B cell (primary cell): ENCODE results near the gene HS6ST3. TPM values are rescaled to one million over a fixed set of nuclear protein-coding genes. Genes with fewer than 3 reads are reported as not detected.

Experiments used
- ATAC-seq: fragments of 200-7000 bp; cut with Tn5 transposase; one replicate; pipeline ENCODE4 v1.10.0; 2021; ENCODE audit warnings: low read depth, mild to moderate bottlenecking, moderate number of reproducible peaks, moderate library complexity
- CTCF ChIA-PET: fragments of 350-600 bp; sonication (Branson Sonifier 250); formaldehyde crosslinking; loops from one replicate; lab custom pipeline; 2021; ENCODE audit warnings: antibody characterized with exemption, inconsistent platforms; lab: Charles Lee
- POLR2A ChIA-PET: fragments of 350-600 bp; sonication (Branson Sonifier 250); formaldehyde crosslinking; loops from one replicate; lab custom pipeline; 2021; ENCODE audit warnings: antibody characterized with exemption; lab: Charles Lee
- DNase-seq: peaks from one replicate; pipeline ENCODE4 v3.0.0; 2013
- H2AFZ ChIP-seq: 2 replicates; pipeline ENCODE4 v1.6.1; 2012; ENCODE audit warnings: mild to moderate bottlenecking, low read depth, low read length; ENCODE audit not compliant: insufficient read depth, poor library complexity, severe bottlenecking
- H3K27ac ChIP-seq, 2 donors: 1 replicate in 1 of 2; 2 replicates in 1 of 2; pipeline ENCODE4 v1.5.1; 2012 to 2013; ENCODE audit warnings: low read length in 2 of 2, mild to moderate bottlenecking in 2 of 2, moderate library complexity in 1 of 2
- H3K27me3 ChIP-seq, 4 experiments: fragments of 200-600 bp in 1 of 4; sonication (generic) in 1 of 4; replicated peaks in 1 of 4; 1 replicate in 2 of 4; 2 replicates in 2 of 4; pipeline versions ENCODE4 v1.6.1 to v1.7.0; 2013 to 2016; ENCODE audit warnings: low read length in 3 of 4, mild to moderate bottlenecking in 2 of 4, mixed read lengths in 1 of 4, moderate library complexity in 1 of 4; ENCODE audit not compliant: insufficient read depth in 4 of 4, control insufficient read depth in 3 of 4; ENCODE audit errors: control extremely low read depth in 1 of 4
- H3K36me3 ChIP-seq, 2 experiments: replicated peaks in 1 of 2; 1 replicate in 1 of 2; 2 replicates in 1 of 2; pipeline versions ENCODE4 v1.6.1 to v1.7.1; 2013; ENCODE audit warnings: low read length in 1 of 2; ENCODE audit not compliant: insufficient read depth in 2 of 2, control insufficient read depth in 1 of 2; ENCODE audit errors: control extremely low read depth in 1 of 2, extremely low read depth in 1 of 2
- H3K4me1 ChIP-seq, 2 donors: fragments of 200-600 bp in 1 of 2; sonication (generic) in 1 of 2; 1 replicate in 1 of 2; 2 replicates in 1 of 2; pipeline versions ENCODE4 v1.5.1 to v1.6.1; 2013 to 2017; ENCODE audit warnings: low read length in 2 of 2; ENCODE audit not compliant: control insufficient read depth in 2 of 2, insufficient read depth in 2 of 2
- H3K4me2 ChIP-seq: replicated peaks from 2 replicates; pipeline ENCODE3; 2012; ENCODE audit warnings: mild to moderate bottlenecking, low read depth, low read length; ENCODE audit not compliant: poor library complexity, severe bottlenecking
- H3K4me3 ChIP-seq, 5 experiments: fragments of 200-600 bp in 1 of 5; sonication (generic) in 1 of 5; 1 replicate in 3 of 5; 2 replicates in 2 of 5; pipeline versions ENCODE4 v1.5.1 to v1.7.0; 2011 to 2016; ENCODE audit warnings: low read length in 4 of 5, mild to moderate bottlenecking in 4 of 5, low read depth in 2 of 5, control low read depth in 1 of 5, moderate library complexity in 1 of 5; ENCODE audit not compliant: insufficient read depth in 1 of 5; ENCODE audit errors: control extremely low read depth in 1 of 5, extremely low read depth in 1 of 5
- H3K79me2 ChIP-seq: fragments of 200-600 bp; sonication (generic); one replicate; pipeline ENCODE4 v1.6.0; 2016; ENCODE audit warnings: low read length; ENCODE audit not compliant: control insufficient read depth, insufficient read depth
- H3K9ac ChIP-seq: fragments of 200-600 bp; sonication (generic); 2 replicates; pipeline ENCODE4 v1.6.1; 2017; ENCODE audit warnings: mild to moderate bottlenecking, low read length, moderate library complexity
- H3K9me3 ChIP-seq, 3 donors: one replicate each; pipeline versions ENCODE4 v1.6.1 to v1.7.1; 2013; ENCODE audit warnings: low read length in 2 of 3; ENCODE audit not compliant: control insufficient read depth in 2 of 3, insufficient read depth in 1 of 3; ENCODE audit errors: control extremely low read depth in 1 of 3
- H4K20me1 ChIP-seq: 2 replicates; pipeline ENCODE4 v1.6.0; 2012; ENCODE audit warnings: mild to moderate bottlenecking, low read length; ENCODE audit not compliant: insufficient read depth, control insufficient read depth, poor library complexity, severe bottlenecking
- H3K27ac Mint-ChIP-seq: one replicate; pipeline ENCODE4 v1.8.0; 2021; ENCODE audit warnings: mixed read lengths
- H3K27me3 Mint-ChIP-seq: one replicate; pipeline ENCODE4 v1.8.0; 2021; ENCODE audit warnings: mixed read lengths
- H3K4me1 Mint-ChIP-seq: one replicate; pipeline ENCODE4 v1.8.0; 2021; ENCODE audit warnings: mixed read lengths
- H3K4me3 Mint-ChIP-seq: one replicate; pipeline ENCODE4 v1.8.0; 2021; ENCODE audit warnings: mixed read lengths
- H3K9me3 Mint-ChIP-seq: one replicate; pipeline ENCODE4 v1.8.0; 2022; ENCODE audit warnings: mixed read lengths; ENCODE audit not compliant: insufficient read depth
- CTCF ChIP-seq: fragments of 200-600 bp; IDR thresholded peaks from one replicate; pipeline ENCODE4 v1.8.0; 2022; ENCODE audit warnings: antibody characterized with exemption, mild to moderate bottlenecking
- EZH2 ChIP-seq: IDR thresholded peaks from 2 replicates; pipeline ENCODE4 v1.6.1; 2012; ENCODE audit warnings: borderline replicate concordance, low read depth, mild to moderate bottlenecking, moderate library complexity, low read length; ENCODE audit not compliant: insufficient read depth, poor library complexity, severe bottlenecking
- WGBS: methylation state at CpG from one replicate; pipeline ENCODE4 v1.1.5; 2013; ENCODE audit warnings: missing lambda C conversion rate; ENCODE audit not compliant: insufficient coverage; 5-methylcytosine and 5-hydroxymethylcytosine counted together
- intact Hi-C: fragments of 100-400 bp; cut with micrococcal nuclease; formaldehyde crosslinking; loops from one replicate; pipeline ENCODE4 v1.10.0; 2022
- polyA plus RNA-seq: library from polyadenylated mRNA; depleted of rRNA; stranded (reverse); fragments of >200 nt; gene quantifications from 2 replicates; pipeline ENCODE4 v1.2.3, GENCODE V29; 2012
- total RNA-seq, 2 donors: library from RNA; stranded (reverse); fragments of 120-200 nt in 1 of 2; gene quantifications; 1 replicate in 1 of 2; 2 replicates in 1 of 2; pipeline versions ENCODE4 v1.2.3 to v1.2.4, GENCODE V29; 2013 to 2022

HS6ST3 gene
- total and polyA plus RNA-seq, 2 donors (not counting 1 experiment from before 2014, with no cell fraction given), result not detected

GRCh38 chr13:96193728-96194310 lies 103.9 kb downstream of the HS6ST3 start:
- H3K4me3 ChIP-seq, result no peak overlapping the region
- TF ChIP-seq CTCF (no peak), EZH2 (no peak)
- no peaks in the 10 kb centered on the region for H3K36me3 ChIP-seq
- POLR2A ChIA-PET, result no interaction called here
- Mint-ChIP-seq H3K27me3 (no peaks in the 10 kb centered on the region), H3K27ac (no peak overlapping the region), H3K4me3 (no peak overlapping the region), H3K9me3 (no peaks in the 10 kb centered on the region), H3K4me1 (no peaks in the 10 kb centered on the region)
- no CpG with 5 or more reads among the region's 5 CpGs for WGBS
- H3K27ac ChIP-seq, result no peak overlapping the region
- intact Hi-C loops, result no loop called here
- no peaks in the 10 kb centered on the region for H4K20me1 ChIP-seq
- CTCF ChIA-PET, result no interaction called here
- H2AFZ ChIP-seq, result no peak overlapping the region
- H3K79me2 ChIP-seq, result no peaks in the 10 kb centered on the region
- H3K4me2 ChIP-seq, result no peak overlapping the region
- H3K27me3 ChIP-seq, result no peaks in the 10 kb centered on the region
- ATAC-seq, result no peak
- peaks cover 0 to 7% (median 0%) of the 10 kb centered on the region in 3 donors for H3K9me3 ChIP-seq
- no peak overlapping the region for H3K9ac ChIP-seq
- no peaks in the 10 kb centered on the region for H3K4me1 ChIP-seq
- DNase-seq, result no peak

- Histone ChIP-seq H3K4me3 (no peak overlapping the region), H3K27me3 (no peaks in the 10 kb centered on the region), H3K79me2 (no peaks in the 10 kb centered on the region), H3K9me3 (peaks cover 0 to 4% (median 0%) of the 10 kb centered on the region in 3 donors), H2AFZ (no peak overlapping the region), H3K27ac (no peak overlapping the region), H3K9ac (no peak overlapping the region), H3K36me3 (no peaks in the 10 kb centered on the region), H4K20me1 (no peaks in the 10 kb centered on the region), H3K4me2 (no peak overlapping the region), H3K4me1 (no peaks in the 10 kb centered on the region)
- ChIA-PET POLR2A (no interaction called here), CTCF (no interaction called here)
- no peak for ATAC-seq
- no peaks in the 10 kb centered on the region for H3K4me1 Mint-ChIP-seq
- H3K9me3 Mint-ChIP-seq, result peaks cover 2% of the 10 kb centered on the region
- no peak overlapping the region for H3K27ac Mint-ChIP-seq
- no peak for TF ChIP-seq CTCF
- no peak for TF ChIP-seq EZH2
- intact Hi-C loops, result no loop called here
- 77% methylated on average over 5 of the region's 5 CpGs for WGBS
- no peak overlapping the region for H3K4me3 Mint-ChIP-seq
- no peak for DNase-seq
- H3K27me3 Mint-ChIP-seq, result no peaks in the 10 kb centered on the region
Measured at GRCh38 chr13:96198038-96198437, 108.1 kb downstream of the HS6ST3 start.
